Activated naive CD8-positive, alpha-beta T cell treated with anti-CD3 and anti-CD28 coated beads, Interleukin-2, amount 50 U/mL, for 24 hours (primary cell): ENCODE data around the gene CBFA2T2.
"Not testable (repeated sequence)": the region's sequence is repeated elsewhere in the genome, so short reads cannot be mapped to it uniquely, and the experiment has no call there.

Experiments used
- ATAC-seq: fragments of 150-1000 bp; cut with Tn5 transposase; one replicate; pipeline ENCODE4 v1.10.0; 2021
- DNase-seq: peaks from one replicate; pipeline ENCODE4 v3.0.0; 2021
- H3K27ac Mint-ChIP-seq: one replicate; pipeline ENCODE4 v1.8.0; 2021; ENCODE audit warnings: mild to moderate bottlenecking, mixed read lengths
- H3K27me3 Mint-ChIP-seq: one replicate; pipeline ENCODE4 v1.8.0; 2021; ENCODE audit warnings: mixed read lengths
- H3K36me3 Mint-ChIP-seq: one replicate; pipeline ENCODE4 v1.8.0; 2021; ENCODE audit warnings: low read depth, mixed read lengths
- H3K4me1 Mint-ChIP-seq: one replicate; pipeline ENCODE4 v1.8.0; 2021; ENCODE audit warnings: mixed read lengths
- H3K4me3 Mint-ChIP-seq: one replicate; pipeline ENCODE4 v1.8.0; 2021; ENCODE audit warnings: mild to moderate bottlenecking, moderate library complexity, mixed read lengths
- H3K9me3 Mint-ChIP-seq: one replicate; pipeline ENCODE4 v1.8.0; 2021; ENCODE audit warnings: mixed read lengths

Gene CBFA2T2

GRCh38 chr20:33482581-33482980 is 7.3 kb upstream of the CBFA2T2 start:
- ATAC-seq (no peak), DNase-seq (no peak)
- no peaks in the 10 kb centered on the region for H3K36me3 Mint-ChIP-seq
- H3K27me3 Mint-ChIP-seq, result no peaks in the 10 kb centered on the region
- no peaks in the 10 kb centered on the region for H3K4me1 Mint-ChIP-seq
- no peak overlapping the region for H3K27ac Mint-ChIP-seq
- no peak overlapping the region for H3K4me3 Mint-ChIP-seq
- H3K9me3 Mint-ChIP-seq, result no peaks in the 10 kb centered on the region

- not testable (repeated sequence) for H3K27me3 Mint-ChIP-seq, DNase-seq, ATAC-seq, H3K9me3 Mint-ChIP-seq, H3K4me1 Mint-ChIP-seq, H3K36me3 Mint-ChIP-seq, H3K4me3 Mint-ChIP-seq, H3K27ac Mint-ChIP-seq
Observed at GRCh38 chr20:33483186-33483585, 6.7 kb upstream of the CBFA2T2 start.

GRCh38 chr20:33488201-33488600 is 1.7 kb upstream of the CBFA2T2 start:
- no peak for DNase-seq

GRCh38 chr20:33488661-33489494 is 1.0 kb upstream of the CBFA2T2 start:
- H3K9me3 Mint-ChIP-seq, DNase-seq, H3K27me3 Mint-ChIP-seq, ATAC-seq, H3K36me3 Mint-ChIP-seq, H3K27ac Mint-ChIP-seq: not testable (repeated sequence)
- H3K4me3 Mint-ChIP-seq, result peak overlapping the region; percentile 88
- H3K4me1 Mint-ChIP-seq, result peaks cover 11% of the 10 kb centered on the region

More at GRCh38 chr20:33488201-33488600, 1.7 kb upstream of the CBFA2T2 start:
- H3K4me1 Mint-ChIP-seq, result peaks cover 9% of the 10 kb centered on the region
- no peaks in the 10 kb centered on the region for H3K36me3 Mint-ChIP-seq
- no peak overlapping the region for H3K27ac Mint-ChIP-seq
- H3K4me3 Mint-ChIP-seq, result no peak overlapping the region
- H3K9me3 Mint-ChIP-seq, result no peaks in the 10 kb centered on the region
- no peak for ATAC-seq
- H3K27me3 Mint-ChIP-seq, result no peaks in the 10 kb centered on the region

GRCh38 chr20:33489495-33490022 is 337 bp upstream of the CBFA2T2 start:
- Mint-ChIP-seq H3K9me3 (no peaks in the 10 kb centered on the region), H3K27me3 (no peaks in the 10 kb centered on the region), H3K4me1 (peaks cover 11% of the 10 kb centered on the region), H3K27ac (peak overlapping the region; percentile 77), H3K36me3 (no peaks in the 10 kb centered on the region), H3K4me3 (peak overlapping the region; percentile 88)
- ATAC-seq, result peak; percentile 97
- peak; percentile 100 for DNase-seq

GRCh38 chr20:33490934-33491656 is 1.2 kb downstream of the CBFA2T2 start:
- Mint-ChIP-seq H3K4me1 (peaks cover 11% of the 10 kb centered on the region), H3K36me3 (no peaks in the 10 kb centered on the region), H3K27ac (peak overlapping the region; percentile 65), H3K27me3 (no peaks in the 10 kb centered on the region), H3K4me3 (peak overlapping the region; percentile 88), H3K9me3 (no peaks in the 10 kb centered on the region)
- DNase-seq, result no peak
- ATAC-seq, result no peak

- Mint-ChIP-seq H3K36me3 (no peaks in the 10 kb centered on the region), H3K4me3 (no peak overlapping the region)
Observed at GRCh38 chr20:33493076-33493766, 3.3 kb downstream of the CBFA2T2 start.

GRCh38 chr20:33496776-33497175 is 6.9 kb downstream of the CBFA2T2 start:
- H3K4me1 Mint-ChIP-seq, result peaks cover 12% of the 10 kb centered on the region
- H3K27ac Mint-ChIP-seq, ATAC-seq, H3K4me3 Mint-ChIP-seq, H3K27me3 Mint-ChIP-seq, H3K36me3 Mint-ChIP-seq, DNase-seq, H3K9me3 Mint-ChIP-seq: not testable (repeated sequence)

More at GRCh38 chr20:33493076-33493766, 3.3 kb downstream of the CBFA2T2 start:
- H3K27ac Mint-ChIP-seq, result no peak overlapping the region
- H3K27me3 Mint-ChIP-seq, result no peaks in the 10 kb centered on the region
- ATAC-seq (no peak), DNase-seq (no peak)
- peaks cover 11% of the 10 kb centered on the region for H3K4me1 Mint-ChIP-seq
- no peaks in the 10 kb centered on the region for H3K9me3 Mint-ChIP-seq

- DNase-seq, result no peak
- no peak overlapping the region for H3K27ac Mint-ChIP-seq
Observed at GRCh38 chr20:33499355-33499754, 9.5 kb downstream of the CBFA2T2 start.

GRCh38 chr20:33501000-33501399 is 11.1 kb downstream of the CBFA2T2 start:
- Mint-ChIP-seq H3K4me1 (peaks cover 8% of the 10 kb centered on the region), H3K27me3 (no peaks in the 10 kb centered on the region), H3K27ac (no peak overlapping the region), H3K36me3 (peaks cover 3% of the 10 kb centered on the region), H3K4me3 (no peak overlapping the region), H3K9me3 (no peaks in the 10 kb centered on the region)
- ATAC-seq (no peak), DNase-seq (no peak)

More at GRCh38 chr20:33499355-33499754, 9.5 kb downstream of the CBFA2T2 start:
- Mint-ChIP-seq H3K36me3 (no peaks in the 10 kb centered on the region), H3K27me3 (no peaks in the 10 kb centered on the region), H3K9me3 (no peaks in the 10 kb centered on the region), H3K4me3 (no peak overlapping the region), H3K4me1 (peaks cover 8% of the 10 kb centered on the region)
- no peak for ATAC-seq

GRCh38 chr20:33503564-33503963 is 13.7 kb downstream of the CBFA2T2 start:
- no peak overlapping the region for H3K27ac Mint-ChIP-seq
- H3K4me3 Mint-ChIP-seq, result no peak overlapping the region
- peaks cover 8% of the 10 kb centered on the region for H3K4me1 Mint-ChIP-seq
- DNase-seq, result no peak
- peaks cover 1% of the 10 kb centered on the region for H3K9me3 Mint-ChIP-seq
- no peaks in the 10 kb centered on the region for H3K27me3 Mint-ChIP-seq
- ATAC-seq, result no peak
- peaks cover 7% of the 10 kb centered on the region for H3K36me3 Mint-ChIP-seq

- Mint-ChIP-seq H3K4me1 (peaks cover 5% of the 10 kb centered on the region), H3K27me3 (no peaks in the 10 kb centered on the region), H3K4me3 (no peak overlapping the region), H3K36me3 (peaks cover 9% of the 10 kb centered on the region), H3K9me3 (peaks cover 4% of the 10 kb centered on the region), H3K27ac (no peak overlapping the region)
- DNase-seq, result no peak
- ATAC-seq, result no peak
Observed at GRCh38 chr20:33506576-33506975, 16.7 kb downstream of the CBFA2T2 start.

- Mint-ChIP-seq H3K4me1 (peaks cover 7% of the 10 kb centered on the region), H3K4me3 (no peak overlapping the region), H3K9me3 (peaks cover 4% of the 10 kb centered on the region), H3K36me3 (peaks cover 9% of the 10 kb centered on the region), H3K27me3 (no peaks in the 10 kb centered on the region), H3K27ac (no peak overlapping the region)
- ATAC-seq (no peak), DNase-seq (no peak)
Observed at GRCh38 chr20:33507461-33507860, 17.6 kb downstream of the CBFA2T2 start.

GRCh38 chr20:33508015-33508414 is 18.1 kb downstream of the CBFA2T2 start:
- H3K36me3 Mint-ChIP-seq, H3K27me3 Mint-ChIP-seq, H3K9me3 Mint-ChIP-seq, DNase-seq, ATAC-seq, H3K4me3 Mint-ChIP-seq, H3K27ac Mint-ChIP-seq, H3K4me1 Mint-ChIP-seq: not testable (repeated sequence)
